ENCODE measurements around the gene IQCN. TPM values are rescaled to one million over a fixed set of nuclear protein-coding genes. Genes with fewer than 3 reads are reported as not detected.

IQCN gene
- total and polyA plus RNA-seq, 4 donors = 0.19 to 2.4 (median 0.53) TPM

- DNase-seq (ENCODE audit: low spot score) = no peak
- Histone ChIP-seq H3K4me3 (ENCODE audit: low read depth in 1 of 3, low read length in 3 of 3) (no peak overlapping the region), H3K4me1 (ENCODE audit: control insufficient read depth in 4 of 4, insufficient read depth in 4 of 4, low read length in 3 of 4) (peaks cover 6 to 33% (median 20%) of the 10 kb centered on the region in 4 donors), H3K27ac (ENCODE audit: low read depth in 1 of 2, low read length in 2 of 2) (no peak overlapping the region), H3K9ac (ENCODE audit: low read depth in 1 of 2, low read length in 2 of 2) (no peak overlapping the region), H3K9me3 (ENCODE audit: control insufficient read depth in 4 of 4, low read length in 3 of 4) (no peaks in the 10 kb centered on the region), H3K27me3 (ENCODE audit: control insufficient read depth in 4 of 4, insufficient read depth in 4 of 4, low read length in 3 of 4) (no peaks in the 10 kb centered on the region), H3K36me3 (ENCODE audit: control insufficient read depth in 4 of 4, insufficient read depth in 3 of 4, low read depth in 1 of 4, low read length in 3 of 4) (peaks cover 0 to 3% (median under 1%) of the 10 kb centered on the region in 4 donors)
- TF ChIP-seq SP1 (IDR thresholded peaks at IDR 0.05) = no peak
- TF ChIP-seq FOXA2 (IDR thresholded peaks at IDR 0.05) = no peak
- TF ChIP-seq HNF4G (IDR thresholded peaks at IDR 0.05) = no peak
- no peak for TF ChIP-seq RXRA (IDR thresholded peaks at IDR 0.05)
- TF ChIP-seq FOXA1 (IDR thresholded peaks at IDR 0.05) = no peak
- 95% methylated on average over 3 of the region's 3 CpGs for WGBS
These were observed 39.1 kb upstream of the IQCN start for GRCh38 chr19:18313398-18313797.

GRCh38 chr19:18312092-18312534 is 37.9 kb upstream of the IQCN start:
- peaks cover 0 to 3% (median under 1%) of the 10 kb centered on the region in 4 donors for H3K36me3 ChIP-seq (ENCODE audit: control insufficient read depth in 4 of 4, insufficient read depth in 3 of 4, low read depth in 1 of 4, low read length in 3 of 4)
- no peak overlapping the region for H3K9ac ChIP-seq (ENCODE audit: low read depth in 1 of 2, low read length in 2 of 2)
- WGBS = 86% methylated on average over 11 of the region's 11 CpGs
- H3K27ac ChIP-seq (ENCODE audit: low read depth in 1 of 2, low read length in 2 of 2) = no peak overlapping the region
- peaks cover 6 to 33% (median 18%) of the 10 kb centered on the region in 4 donors for H3K4me1 ChIP-seq (ENCODE audit: control insufficient read depth in 4 of 4, insufficient read depth in 4 of 4, low read length in 3 of 4)
- H3K9me3 ChIP-seq (ENCODE audit: control insufficient read depth in 4 of 4, low read length in 3 of 4) = no peaks in the 10 kb centered on the region
- H3K4me3 ChIP-seq (ENCODE audit: low read depth in 1 of 3, low read length in 3 of 3) = no peak overlapping the region
- TF ChIP-seq RXRA (IDR thresholded peaks at IDR 0.05) = peak in 1 of 2 donors; percentile 67
- TF ChIP-seq ZBTB33 (IDR thresholded peaks at IDR 0.05) = no peak
- TF ChIP-seq HNF4A (conservative IDR thresholded peaks at IDR 0.05) = peak; percentile 44 to 87
- TF ChIP-seq YY1 (IDR thresholded peaks at IDR 0.05) = no peak
- TF ChIP-seq SP1 (IDR thresholded peaks at IDR 0.05) = peak; percentile 32
- no peak for TF ChIP-seq ATF3 (IDR thresholded peaks at IDR 0.05)
- H3K27me3 ChIP-seq (ENCODE audit: control insufficient read depth in 4 of 4, insufficient read depth in 4 of 4, low read length in 3 of 4) = no peaks in the 10 kb centered on the region
- DNase-seq (ENCODE audit: low spot score) = no peak

- peaks cover 6 to 33% (median 18%) of the 10 kb centered on the region in 4 donors for H3K4me1 ChIP-seq (ENCODE audit: control insufficient read depth in 4 of 4, insufficient read depth in 4 of 4, low read length in 3 of 4)
- peaks cover 0 to 3% (median under 1%) of the 10 kb centered on the region in 4 donors for H3K36me3 ChIP-seq (ENCODE audit: control insufficient read depth in 4 of 4, insufficient read depth in 3 of 4, low read depth in 1 of 4, low read length in 3 of 4)
- H3K9me3 ChIP-seq (ENCODE audit: control insufficient read depth in 4 of 4, low read length in 3 of 4) = no peaks in the 10 kb centered on the region
- H3K4me3 ChIP-seq (ENCODE audit: low read depth in 1 of 3, low read length in 3 of 3) = no peak overlapping the region
- no peak overlapping the region for H3K27ac ChIP-seq (ENCODE audit: low read depth in 1 of 2, low read length in 2 of 2)
- WGBS = 88% methylated on average over 22 of the region's 22 CpGs
- H3K27me3 ChIP-seq (ENCODE audit: control insufficient read depth in 4 of 4, insufficient read depth in 4 of 4, low read length in 3 of 4) = no peaks in the 10 kb centered on the region
- TF ChIP-seq ZBTB33 (IDR thresholded peaks at IDR 0.05) = no peak
- TF ChIP-seq HNF4G (IDR thresholded peaks at IDR 0.05) = no peak
- TF ChIP-seq CTCF (IDR thresholded peaks at IDR 0.05; ENCODE audit: low read depth, low read length, missing input control) = no peak
- no peak for TF ChIP-seq EGR1 (IDR thresholded peaks at IDR 0.05; ENCODE audit: low read depth in 2 of 2)
- no peak for TF ChIP-seq SP1 (IDR thresholded peaks at IDR 0.05)
- no peak for TF ChIP-seq FOXA2 (IDR thresholded peaks at IDR 0.05)
- TF ChIP-seq YY1 (IDR thresholded peaks at IDR 0.05) = no peak
- TF ChIP-seq MAX (IDR thresholded peaks at IDR 0.05) = no peak
- TF ChIP-seq JUND (IDR thresholded peaks at IDR 0.05) = no peak
- no peak for TF ChIP-seq RXRA (IDR thresholded peaks at IDR 0.05)
- TF ChIP-seq HNF4A (conservative IDR thresholded peaks at IDR 0.05) = no peak
- DNase-seq (ENCODE audit: low spot score) = no peak
- no peak overlapping the region for H3K9ac ChIP-seq (ENCODE audit: low read depth in 1 of 2, low read length in 2 of 2)
These were observed 37.3 kb upstream of the IQCN start for GRCh38 chr19:18311502-18312091.
